ENCODE measurements around the gene ANKRD36B.
"Not testable (repeated sequence)": the region's sequence is repeated elsewhere in the genome, so short reads cannot be mapped to it uniquely, and the experiment has no call there.

Gene ANKRD36B

GRCh38 chr2:97552406-97552805 lies 37.3 kb downstream of the ANKRD36B start:
- DNase-seq (ENCODE audit: low read depth, low spot score); H3K27ac ChIP-seq: not testable (repeated sequence)

DNA sequence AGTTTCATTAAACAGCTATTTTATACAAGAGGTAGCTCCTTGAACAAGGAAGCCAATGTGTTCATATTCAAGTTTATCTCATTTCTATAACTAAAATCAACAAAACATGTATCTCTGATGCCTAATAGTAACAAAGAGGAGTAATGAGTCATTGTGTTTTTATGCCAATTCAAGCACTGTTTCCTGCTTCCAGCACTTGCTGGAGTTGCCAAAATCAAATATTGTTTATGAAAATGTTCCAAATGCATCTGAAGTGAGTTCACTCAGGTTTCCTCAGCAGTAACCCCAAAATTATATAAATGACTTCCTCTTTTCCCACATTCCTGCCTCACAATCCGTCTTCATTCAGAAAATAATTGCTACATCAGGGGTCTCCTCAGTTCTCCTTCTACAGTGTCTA lies 39.2 kb downstream of the ANKRD36B start:
- DNase-seq (ENCODE audit: low read depth, low spot score) = not testable (repeated sequence)

DNA sequence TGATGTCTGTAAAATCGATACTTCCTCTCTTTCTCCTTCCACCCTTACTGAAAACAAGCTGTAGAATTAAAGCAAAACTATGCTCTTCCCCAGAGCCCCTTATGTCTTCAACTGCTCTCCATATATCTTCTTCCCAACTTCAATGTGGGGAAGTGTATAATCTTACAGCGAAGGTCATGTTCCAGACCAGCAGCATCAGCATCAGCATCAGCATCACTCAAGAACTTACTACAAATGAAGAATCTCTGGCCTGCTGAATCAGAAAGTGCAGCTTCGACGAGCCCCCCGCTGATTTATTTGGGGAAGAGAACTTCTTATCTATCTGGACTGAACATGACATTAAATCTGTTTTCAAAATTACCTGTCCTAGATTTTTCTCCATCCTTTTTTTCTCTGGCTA lies 40.6 kb downstream of the ANKRD36B start:
- DNase-seq (ENCODE audit: low read depth, low spot score); H3K27ac ChIP-seq: not testable (repeated sequence)

More for the DNA sequence above, 39.2 kb downstream of the ANKRD36B start:
- not testable (repeated sequence) for H3K27ac ChIP-seq

- not testable (repeated sequence) for H3K27ac ChIP-seq; DNase-seq (ENCODE audit: low read depth, low spot score)
Observed at GRCh38 chr2:97548536-97548935, 41.1 kb downstream of the ANKRD36B start.

DNA sequence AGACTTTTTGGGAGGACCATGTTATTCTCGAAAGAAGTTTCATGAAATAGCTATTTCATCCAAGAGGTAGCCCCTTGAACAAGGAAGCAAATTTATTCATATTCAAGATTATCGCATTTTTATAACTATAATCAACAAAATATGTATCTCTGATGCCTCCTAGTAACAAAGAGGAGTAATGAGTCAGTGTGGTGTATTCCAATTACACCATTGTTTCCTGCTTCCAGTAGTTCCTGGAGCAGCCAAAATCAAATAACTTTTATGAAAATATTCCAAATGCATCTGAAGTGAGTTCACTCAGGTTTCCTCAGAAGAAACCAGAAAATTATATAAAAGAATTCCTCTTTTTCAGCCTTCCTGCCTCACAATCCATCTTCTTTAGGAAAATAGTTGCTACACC lies 43.0 kb downstream of the ANKRD36B start:
- H3K27ac ChIP-seq = no peak overlapping the region
- DNase-seq (ENCODE audit: low read depth, low spot score) = no peak

DNA sequence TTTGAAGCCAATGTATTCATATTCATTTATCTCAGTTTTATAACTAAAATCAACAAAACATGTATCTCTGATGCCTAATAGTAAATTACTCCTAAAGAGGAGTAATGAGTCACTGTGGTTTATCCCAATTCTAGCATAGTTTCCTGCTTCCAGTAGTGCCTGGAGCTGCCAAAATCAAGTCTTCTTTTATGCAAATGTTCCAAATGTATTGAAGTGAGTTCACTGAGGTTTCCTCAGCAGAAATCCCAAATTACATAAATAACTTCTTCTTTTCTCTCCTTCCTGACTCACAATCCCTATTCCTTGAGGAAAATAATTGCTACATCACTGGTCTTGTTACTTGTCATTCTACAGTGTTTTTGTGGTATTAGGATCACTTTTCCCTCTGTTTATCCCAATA lies 44.8 kb downstream of the ANKRD36B start:
- not testable (repeated sequence) for DNase-seq (ENCODE audit: low read depth, low spot score); H3K27ac ChIP-seq

GRCh38 chr2:97525904-97526303 lies 63.8 kb downstream of the ANKRD36B start:
- H3K27ac ChIP-seq; DNase-seq (ENCODE audit: low read depth, low spot score): not testable (repeated sequence)

GRCh38 chr2:97523816-97524215 lies 65.9 kb downstream of the ANKRD36B start:
- not testable (repeated sequence) for DNase-seq (ENCODE audit: low read depth, low spot score); H3K27ac ChIP-seq

DNA sequence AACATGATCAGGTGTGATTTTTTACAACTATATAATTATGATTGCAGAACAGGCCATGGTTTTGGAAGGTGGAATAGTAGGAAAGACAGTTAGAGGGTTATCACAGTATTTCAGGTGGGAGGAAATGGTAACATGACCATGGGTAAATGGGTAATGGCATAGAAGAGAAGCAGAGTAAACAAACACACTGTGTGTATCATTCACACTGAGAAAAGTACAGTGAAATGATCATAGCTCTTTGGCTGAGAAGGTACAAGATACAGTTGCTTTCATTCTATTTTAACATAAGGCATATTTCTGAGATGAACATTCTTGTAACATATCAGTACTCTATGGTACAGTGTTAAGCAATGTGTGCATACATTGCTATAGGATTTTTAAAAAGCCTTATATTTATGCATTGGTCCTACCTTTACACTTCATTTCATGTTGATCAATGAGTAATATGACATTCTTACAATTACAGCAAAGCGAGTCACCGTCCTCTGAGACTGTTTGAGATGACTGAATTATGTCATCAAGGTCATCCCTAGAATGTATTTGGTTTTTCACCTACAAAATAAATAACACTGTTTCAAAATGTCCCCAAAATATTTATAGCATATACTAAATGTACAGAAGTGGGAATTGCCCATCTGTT lies 66.6 kb downstream of the ANKRD36B start:
- DNase-seq (ENCODE audit: low read depth, low spot score); H3K27ac ChIP-seq: not testable (repeated sequence)

DNA sequence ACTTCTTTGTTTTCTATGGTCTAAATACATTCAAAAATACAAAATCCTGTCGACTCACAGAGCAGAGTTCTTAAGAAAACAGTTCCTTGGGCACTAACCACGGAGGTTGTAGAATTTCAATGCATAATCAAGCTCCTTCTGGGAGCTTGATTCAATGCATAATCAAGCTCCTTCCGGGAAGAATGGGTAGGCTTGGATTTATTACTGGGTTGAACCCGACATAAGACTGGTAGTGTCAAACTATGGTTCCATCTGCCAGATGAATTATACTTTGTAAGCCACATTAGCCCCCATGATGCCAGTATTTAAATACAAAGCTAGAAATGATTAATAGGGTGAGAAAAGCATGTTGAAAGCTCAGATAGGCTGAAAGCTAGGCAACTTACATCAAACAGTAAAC lies 94.0 kb downstream of the ANKRD36B start:
- DNase-seq (ENCODE audit: low read depth, low spot score) = not testable (repeated sequence)

DNA sequence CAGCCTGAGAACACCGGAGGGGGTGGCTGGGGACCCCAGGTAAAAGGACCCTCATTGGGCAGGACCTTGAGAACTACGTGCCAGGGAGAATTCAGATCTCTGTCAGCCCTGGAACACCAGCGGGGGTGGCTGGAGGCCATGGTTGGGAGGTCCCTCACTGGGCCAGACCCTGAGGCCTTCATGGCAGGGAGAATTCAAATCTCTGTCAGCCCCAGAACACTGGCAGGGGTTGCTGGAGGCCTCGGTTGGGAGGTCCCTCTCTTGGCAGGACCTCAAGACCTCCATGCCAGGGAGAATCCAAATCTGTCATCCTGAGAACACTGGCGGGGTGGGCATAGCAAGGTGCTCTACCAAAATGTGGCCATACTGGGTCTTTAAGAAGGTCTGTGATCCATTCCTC lies 99.5 kb downstream of the ANKRD36B start:
- not testable (repeated sequence) for DNase-seq (ENCODE audit: low read depth, low spot score); H3K27ac ChIP-seq

More for the DNA sequence above, 94.0 kb downstream of the ANKRD36B start:
- H3K27ac ChIP-seq = not testable (repeated sequence)
